PC-3 (cell line): ENCODE results near the gene CGGBP1. TPM values are rescaled to one million over a fixed set of nuclear protein-coding genes. Genes with fewer than 3 reads are reported as not detected.

Source experiments
- ATAC-seq: fragments of 200-7000 bp; cut with Tn5 transposase; 2 replicates; pipeline ENCODE4 v1.9.1; 2020; ENCODE audit warnings: mild to moderate bottlenecking, moderate library complexity
- BruUV-seq: library from RNA; stranded (reverse); fragments of 400-500 nt; replicated peaks from 2 replicates; lab custom pipeline; 2021; lab: Mats Ljungman, UMichigan
- CTCF ChIA-PET: fragments of 300-600 bp; sonication (Branson Sonifier 250); formaldehyde crosslinking; loops from one replicate; lab custom pipeline; 2022; ENCODE audit warnings: antibody characterized with exemption; lab: Charles Lee
- POLR2A ChIA-PET: fragments of 300-600 bp; sonication (Branson Sonifier 250); formaldehyde crosslinking; loops from one replicate; lab custom pipeline; 2022; ENCODE audit warnings: antibody characterized with exemption; ENCODE audit not compliant: unreplicated experiment; lab: Charles Lee
- DNase-seq: peaks from one replicate; pipeline ENCODE4 v3.0.0-alpha.2; 2015
- H2AFZ ChIP-seq: fragments of 300-600 bp; sonication (generic); 2 replicates; pipeline ENCODE4 v1.6.0; 2016; ENCODE audit warnings: antibody characterized with exemption, low read length
- H3F3A ChIP-seq: fragments of 300-600 bp; sonication (generic); one replicate; pipeline ENCODE4 v1.6.0; 2017; ENCODE audit warnings: antibody characterized with exemption, low read length, control low read depth, mild to moderate bottlenecking; ENCODE audit not compliant: unreplicated experiment
- H3K27ac ChIP-seq: fragments of 300-600 bp; sonication (generic); 2 replicates; pipeline ENCODE4 v1.5.1; 2016; ENCODE audit warnings: mild to moderate bottlenecking, low read length
- H3K27me3 ChIP-seq: fragments of 300-600 bp; sonication (generic); 2 replicates; pipeline ENCODE4 v1.6.1; 2016; ENCODE audit warnings: low read length, mixed read lengths
- H3K36me3 ChIP-seq: fragments of 300-600 bp; sonication (generic); 2 replicates; pipeline ENCODE4 v1.6.1; 2016; ENCODE audit warnings: low read depth, mixed run types, low read length, mixed read lengths
- H3K4me1 ChIP-seq: fragments of 300-600 bp; sonication (generic); 2 replicates; pipeline ENCODE4 v1.5.1; 2016; ENCODE audit warnings: low read length; ENCODE audit not compliant: insufficient read depth
- H3K4me2 ChIP-seq: fragments of 300-600 bp; sonication (generic); 2 replicates; pipeline ENCODE4 v1.6.0; 2016; ENCODE audit warnings: low read length
- H3K4me3 ChIP-seq: fragments of 300-600 bp; sonication (generic); 2 replicates; pipeline ENCODE4 v1.5.1; 2016; ENCODE audit warnings: mild to moderate bottlenecking, low read length, mixed read lengths
- H3K79me2 ChIP-seq: fragments of 300-600 bp; sonication (generic); 2 replicates; pipeline ENCODE4 v1.6.1; 2017; ENCODE audit warnings: low read length, mixed read lengths
- H3K9ac ChIP-seq: fragments of 300-600 bp; sonication (generic); 2 replicates; pipeline ENCODE4 v1.6.0; 2016; ENCODE audit warnings: mild to moderate bottlenecking, low read length
- H3K9me2 ChIP-seq: fragments of 300-600 bp; sonication (generic); replicated peaks from 2 replicates; pipeline ENCODE4 v1.6.1; 2016; ENCODE audit warnings: mixed run types, low read length, mixed read lengths
- H3K9me3 ChIP-seq: fragments of 300-600 bp; sonication (generic); 2 replicates; pipeline ENCODE4 v1.6.1; 2016; ENCODE audit warnings: low read length, mixed read lengths
- H4K20me1 ChIP-seq: fragments of 300-600 bp; sonication (generic); 2 replicates; pipeline ENCODE4 v1.6.1; 2016; ENCODE audit warnings: low read length, mixed read lengths
- EZH2 ChIP-seq: fragments of 300-600 bp; sonication (generic); IDR thresholded peaks from one replicate; pipeline ENCODE4 v1.6.1; 2017; ENCODE audit warnings: antibody characterized with exemption, mild to moderate bottlenecking, low read length; ENCODE audit not compliant: unreplicated experiment
- EZH2phosphoT487 ChIP-seq: fragments of 300-600 bp; sonication (generic); IDR thresholded peaks from 2 replicates; pipeline ENCODE4 v1.6.1; 2018; ENCODE audit warnings: mild to moderate bottlenecking, antibody characterized with exemption, low read length, borderline replicate concordance
- intact Hi-C: fragments of 100-400 bp; cut with micrococcal nuclease; formaldehyde crosslinking; loops from 2 replicates; pipeline ENCODE4 v1.9.0; 2023
- total RNA-seq: library from RNA; depleted of rRNA; stranded (reverse); fragments of >200 nt; gene quantifications from 2 replicates; pipeline ENCODE4 v1.2.3, GENCODE V29; 2014
- TF ChIP-seq, protein P1 (sequence below): fragments of 300-600 bp; sonication (generic); conservative IDR thresholded peaks from 2 replicates; pipeline ENCODE4 v1.5.1; 2017; ENCODE audit warnings: antibody characterized with exemption, low read depth, mild to moderate bottlenecking, low read length

Gene CGGBP1
- total RNA-seq, 1 experiment from 2014 or later, result 37.1 TPM

GRCh38 chr3:88075072-88075471 lies 16.3 kb upstream of the CGGBP1 start:
- Histone ChIP-seq H4K20me1 (no peaks in the 10 kb centered on the region), H3F3A (no peaks in the 10 kb centered on the region), H3K9me3 (no peaks in the 10 kb centered on the region), H3K4me3 (no peak overlapping the region), H3K9me2 (no peaks in the 10 kb centered on the region), H2AFZ (no peak overlapping the region), H3K4me1 (no peaks in the 10 kb centered on the region), H3K27me3 (no peaks in the 10 kb centered on the region), H3K4me2 (no peak overlapping the region), H3K9ac (no peak overlapping the region), H3K79me2 (peaks cover 90% of the 10 kb centered on the region), H3K27ac (no peak overlapping the region), H3K36me3 (no peaks in the 10 kb centered on the region; the same call in 1 of the 2 replicates)
- intact Hi-C loops, result no loop called here
- no peak for DNase-seq
- TF ChIP-seq, protein P1, sequence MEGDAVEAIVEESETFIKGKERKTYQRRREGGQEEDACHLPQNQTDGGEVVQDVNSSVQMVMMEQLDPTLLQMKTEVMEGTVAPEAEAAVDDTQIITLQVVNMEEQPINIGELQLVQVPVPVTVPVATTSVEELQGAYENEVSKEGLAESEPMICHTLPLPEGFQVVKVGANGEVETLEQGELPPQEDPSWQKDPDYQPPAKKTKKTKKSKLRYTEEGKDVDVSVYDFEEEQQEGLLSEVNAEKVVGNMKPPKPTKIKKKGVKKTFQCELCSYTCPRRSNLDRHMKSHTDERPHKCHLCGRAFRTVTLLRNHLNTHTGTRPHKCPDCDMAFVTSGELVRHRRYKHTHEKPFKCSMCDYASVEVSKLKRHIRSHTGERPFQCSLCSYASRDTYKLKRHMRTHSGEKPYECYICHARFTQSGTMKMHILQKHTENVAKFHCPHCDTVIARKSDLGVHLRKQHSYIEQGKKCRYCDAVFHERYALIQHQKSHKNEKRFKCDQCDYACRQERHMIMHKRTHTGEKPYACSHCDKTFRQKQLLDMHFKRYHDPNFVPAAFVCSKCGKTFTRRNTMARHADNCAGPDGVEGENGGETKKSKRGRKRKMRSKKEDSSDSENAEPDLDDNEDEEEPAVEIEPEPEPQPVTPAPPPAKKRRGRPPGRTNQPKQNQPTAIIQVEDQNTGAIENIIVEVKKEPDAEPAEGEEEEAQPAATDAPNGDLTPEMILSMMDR, result no peak
- TF ChIP-seq EZH2phosphoT487 (no peak), EZH2 (no peak)
- no peak for ATAC-seq
- ChIA-PET CTCF (no interaction called here), POLR2A (no interaction called here)
- BruUV-seq, result no TSS peak

GRCh38 chr3:88061746-88062145 lies 2.9 kb upstream of the CGGBP1 start:
- CTCF ChIA-PET, result no interaction called here
- H3K27ac ChIP-seq, result no peak overlapping the region

More at GRCh38 chr3:88061746-88062145, 2.9 kb upstream of the CGGBP1 start:
- no TSS peak for BruUV-seq
- peaks cover 40% of the 10 kb centered on the region for H4K20me1 ChIP-seq
- POLR2A ChIA-PET, result no interaction called here
- H3F3A ChIP-seq, result no peaks in the 10 kb centered on the region
- peak overlapping the region; percentile 96 for H3K4me3 ChIP-seq
- H3K36me3 ChIP-seq, result peaks cover 5% of the 10 kb centered on the region; the same call in 1 of the 2 replicates
- H3K79me2 ChIP-seq, result peaks cover 90% of the 10 kb centered on the region
- H3K9me2 ChIP-seq, result no peaks in the 10 kb centered on the region
- ATAC-seq (no peak), DNase-seq (peak; percentile 22)
- H3K4me2 ChIP-seq, result peak overlapping the region; percentile 95
- peaks cover 28% of the 10 kb centered on the region for H3K4me1 ChIP-seq
- no peak overlapping the region for H2AFZ ChIP-seq
- H3K9ac ChIP-seq, result peak overlapping the region; percentile 84; the same call in 1 of the 2 replicates
- H3K27me3 ChIP-seq, result no peaks in the 10 kb centered on the region
- intact Hi-C loops, result no loop called here
- no peaks in the 10 kb centered on the region for H3K9me3 ChIP-seq
- no peak for TF ChIP-seq EZH2
- no peak for TF ChIP-seq EZH2phosphoT487
- TF ChIP-seq, protein P1, result no peak
